H1 (cell line): ENCODE data around the gene FANCI. TPM values are rescaled to one million over a fixed set of nuclear protein-coding genes. Genes with fewer than 3 reads are reported as not detected.

Experiments used
- CTCF ChIA-PET: fragments of 300-600 bp; sonication (Branson Sonifier 250); formaldehyde crosslinking; loops from one replicate; lab custom pipeline; 2021; ENCODE audit not compliant: partially characterized antibody; lab: Charles Lee
- POLR2A ChIA-PET: fragments of 300-600 bp; sonication (Branson Sonifier 250); formaldehyde crosslinking; loops from one replicate; lab custom pipeline; 2021; ENCODE audit warnings: inconsistent platforms; ENCODE audit not compliant: partially characterized antibody; lab: Charles Lee
- DNase-seq, 2 experiments: peaks; one replicate each; pipeline versions ENCODE4 v3.0.0 to v3.0.0-alpha.2; 2010 to 2022; ENCODE audit warnings: low spot score in 2 of 2, low read depth in 1 of 2, mixed read lengths in 1 of 2
- FAIRE-seq: peaks from 2 replicates; lab custom pipeline; 2011; peaks lifted over from hg19 to GRCh38; lab: Jason Lieb, UNC
- H2AFZ ChIP-seq: 2 replicates; pipeline ENCODE4 v1.8.1; 2012; ENCODE audit warnings: low read length, inconsistent platforms
- H2AK5ac ChIP-seq: 2 replicates; pipeline ENCODE4 v1.6.1; 2013; ENCODE audit warnings: low read depth, low read length
- H2BK120ac ChIP-seq: replicated peaks from 2 replicates; pipeline ENCODE3; 2013; ENCODE audit warnings: low read depth, low read length, inconsistent platforms
- H2BK12ac ChIP-seq: 2 replicates; pipeline ENCODE4 v1.6.1; 2013; ENCODE audit warnings: low read depth, low read length
- H2BK15ac ChIP-seq: 2 replicates; pipeline ENCODE4 v1.6.1; 2013; ENCODE audit warnings: low read length
- H2BK20ac ChIP-seq: 2 replicates; pipeline ENCODE4 v1.6.1; 2013; ENCODE audit warnings: low read length
- H2BK5ac ChIP-seq: 2 replicates; pipeline ENCODE4 v1.6.1; 2013; ENCODE audit warnings: low read depth, low read length
- H3K14ac ChIP-seq: 2 replicates; pipeline ENCODE4 v1.6.1; 2013; ENCODE audit warnings: inconsistent platforms; ENCODE audit not compliant: insufficient read length
- H3K18ac ChIP-seq: 2 replicates; pipeline ENCODE4 v1.6.1; 2013; ENCODE audit warnings: low read length; ENCODE audit errors: extremely low read depth
- H3K23ac ChIP-seq: 2 replicates; pipeline ENCODE4 v1.6.1; 2013; ENCODE audit warnings: inconsistent platforms; ENCODE audit not compliant: insufficient read length
- H3K23me2 ChIP-seq: 2 replicates; pipeline ENCODE4 v1.6.1; 2013; ENCODE audit warnings: low read depth, low read length
- H3K27ac ChIP-seq: 2 replicates; pipeline ENCODE4 v1.6.1; 2011; ENCODE audit warnings: low read depth, low read length, inconsistent platforms
- H3K27me3 ChIP-seq, 4 experiments: replicated peaks in 1 of 4; 1 replicate in 1 of 4; 2 replicates in 3 of 4; pipeline versions ENCODE4 v1.6.1 to v1.8.1; 2011 to 2013; ENCODE audit warnings: low read length in 3 of 4, mild to moderate bottlenecking in 3 of 4, inconsistent platforms in 2 of 4, mixed read lengths in 2 of 4, moderate library complexity in 1 of 4; ENCODE audit not compliant: control insufficient read depth in 3 of 4, insufficient read depth in 3 of 4; ENCODE audit errors: extremely low read depth in 1 of 4
- H3K36me3 ChIP-seq, 4 experiments: 2 replicates each; pipeline versions ENCODE4 v1.6.1 to v1.8.1; 2011 to 2013; ENCODE audit warnings: mild to moderate bottlenecking in 4 of 4, low read length in 3 of 4, moderate library complexity in 2 of 4, control low read depth in 1 of 4, inconsistent platforms in 1 of 4; ENCODE audit not compliant: insufficient read depth in 4 of 4, control insufficient read depth in 2 of 4
- H3K4ac ChIP-seq: replicated peaks from 2 replicates; pipeline ENCODE3; 2013; ENCODE audit warnings: low read length, low read depth, mixed read lengths, inconsistent platforms; ENCODE audit not compliant: insufficient read length
- H3K4me1 ChIP-seq, 4 experiments: replicated peaks in 1 of 4; 1 replicate in 1 of 4; 2 replicates in 3 of 4; pipeline versions ENCODE4 v1.6.1 to v1.8.1; 2011 to 2013; ENCODE audit warnings: low read length in 3 of 4, inconsistent platforms in 2 of 4, mixed read lengths in 1 of 4; ENCODE audit not compliant: insufficient read depth in 4 of 4, control insufficient read depth in 3 of 4
- H3K4me2 ChIP-seq, 2 experiments: 2 replicates each; pipeline versions ENCODE4 v1.6.1 to v1.8.1; 2011 to 2013; ENCODE audit warnings: low read depth in 2 of 2, low read length in 2 of 2, control low read depth in 1 of 2, inconsistent platforms in 1 of 2, mild to moderate bottlenecking in 1 of 2; ENCODE audit not compliant: insufficient read depth in 1 of 2
- H3K4me3 ChIP-seq, 4 experiments: fragments of 200-600, 300-600 bp in 1 of 4; sonication (generic), shearing (Covaris generic), sonication (Bioruptor Twin) in 1 of 4; 2 replicates each; pipeline versions ENCODE4 v1.5.1 to v1.8.1; 2011 to 2016; ENCODE audit warnings: low read length in 4 of 4, low read depth in 3 of 4, control low read depth in 2 of 4, inconsistent platforms in 2 of 4, mild to moderate bottlenecking in 2 of 4, mixed read lengths in 1 of 4, moderate library complexity in 1 of 4; ENCODE audit not compliant: insufficient read depth in 2 of 4; ENCODE audit errors: extremely low read depth in 1 of 4
- H3K56ac ChIP-seq: replicated peaks from 2 replicates; pipeline ENCODE3; 2013; ENCODE audit warnings: low read depth, mild to moderate bottlenecking, mixed read lengths, low read length, inconsistent platforms; ENCODE audit not compliant: insufficient read length
- H3K79me1 ChIP-seq: 2 replicates; pipeline ENCODE4 v1.6.1; 2013; ENCODE audit warnings: low read depth, low read length, control low read depth
- H3K79me2 ChIP-seq, 2 experiments: 2 replicates each; pipeline versions ENCODE4 v1.6.1 to v1.8.1; 2012 to 2013; ENCODE audit warnings: low read length in 2 of 2, mild to moderate bottlenecking in 2 of 2, inconsistent platforms in 1 of 2; ENCODE audit not compliant: insufficient read depth in 2 of 2, control insufficient read depth in 1 of 2
- H3K9ac ChIP-seq, 4 experiments: replicated peaks in 1 of 4; 1 replicate in 1 of 4; 2 replicates in 3 of 4; pipeline versions ENCODE4 v1.6.1 to v1.8.1; 2011 to 2013; ENCODE audit warnings: low read depth in 3 of 4, low read length in 3 of 4, control low read depth in 2 of 4, mild to moderate bottlenecking in 2 of 4, moderate library complexity in 2 of 4, inconsistent platforms in 1 of 4; ENCODE audit errors: extremely low read depth in 1 of 4
- H3K9me3 ChIP-seq, 2 experiments: 2 replicates each; pipeline versions ENCODE4 v1.6.1 to v1.8.1; 2012 to 2013; ENCODE audit warnings: mild to moderate bottlenecking in 2 of 2, moderate library complexity in 2 of 2, control low read depth in 1 of 2, inconsistent platforms in 1 of 2, low read depth in 1 of 2, low read length in 1 of 2, mixed read lengths in 1 of 2; ENCODE audit not compliant: insufficient read depth in 2 of 2
- H4K20me1 ChIP-seq, 2 experiments: replicated peaks in 1 of 2; 2 replicates each; pipeline versions ENCODE3 to v1.8.1; 2011 to 2013; ENCODE audit warnings: inconsistent platforms in 2 of 2, low read length in 2 of 2, mild to moderate bottlenecking in 1 of 2; ENCODE audit not compliant: insufficient read depth in 2 of 2, control insufficient read depth in 1 of 2
- H4K5ac ChIP-seq: 2 replicates; pipeline ENCODE4 v1.6.1; 2013; ENCODE audit warnings: low read length, low read depth, mixed read lengths, inconsistent platforms; ENCODE audit not compliant: insufficient read length
- H4K8ac ChIP-seq: 2 replicates; pipeline ENCODE4 v1.8.0; 2013; ENCODE audit warnings: mild to moderate bottlenecking, moderate library complexity, low read length, inconsistent platforms; ENCODE audit not compliant: insufficient read depth; ENCODE audit errors: extremely low read depth
- H4K91ac ChIP-seq: replicated peaks from 2 replicates; pipeline ENCODE3; 2013; ENCODE audit warnings: low read length, mixed read lengths, inconsistent platforms; ENCODE audit not compliant: insufficient read length
- CHD2 ChIP-seq: IDR thresholded peaks from 2 replicates; pipeline ENCODE4 v1.6.1; 2012; ENCODE audit warnings: low read length, improper control_type of control experiment
- EZH2 ChIP-seq: fragments of 200-600 bp; sonication (generic); IDR thresholded peaks from 2 replicates; pipeline ENCODE4 v1.7.1; 2012; ENCODE audit warnings: low read depth, mild to moderate bottlenecking, moderate library complexity, low read length, inconsistent platforms; ENCODE audit not compliant: severe bottlenecking
- POLR2A ChIP-seq, 2 experiments: IDR thresholded peaks; 1 replicate in 1 of 2; 2 replicates in 1 of 2; pipeline ENCODE4 v1.6.1; 2011; ENCODE audit warnings: low read depth in 2 of 2, low read length in 2 of 2, mild to moderate bottlenecking in 2 of 2; ENCODE audit errors: control extremely low read depth in 1 of 2
- SIN3A ChIP-seq, 2 experiments: IDR thresholded peaks in 1 of 2; conservative IDR thresholded peaks in 1 of 2; 2 replicates each; pipeline ENCODE4 v1.6.1; 2011 to 2012; ENCODE audit warnings: low read length in 2 of 2, improper control_type of control experiment in 1 of 2, low read depth in 1 of 2, mild to moderate bottlenecking in 1 of 2
- SUZ12 ChIP-seq: fragments of 200-600 bp; sonication (generic); IDR thresholded peaks from 2 replicates; pipeline ENCODE4 v1.6.1; 2012; ENCODE audit warnings: mild to moderate bottlenecking, inconsistent platforms, low read length, moderate library complexity, mixed read lengths
- WGBS, 2 experiments: shearing (Covaris generic) in 1 of 2; methylation state at CpG; one replicate each; pipeline versions ENCODE4 v1.1.6 to v1.1.7; 2013 to 2015; ENCODE audit warnings: low lambda C conversion rate in 2 of 2, mixed read lengths in 2 of 2, inconsistent platforms in 1 of 2, low coverage in 1 of 2, missing lambda C conversion rate in 1 of 2; ENCODE audit not compliant: insufficient replicate concordance in 2 of 2, insufficient coverage in 1 of 2, insufficient read length in 1 of 2; ENCODE audit errors: extremely low coverage in 1 of 2, missing lambda C conversion rate in 1 of 2; 5-methylcytosine and 5-hydroxymethylcytosine counted together
- polyA plus RNA-seq, 7 experiments: library from polyadenylated mRNA; depleted of rRNA in 3 of 7; stranded (reverse) in 5 of 7; unstranded in 2 of 7; fragments of >200 nt in 5 of 7; fragments of 200-250 nt in 2 of 7; gene quantifications; 1 replicate in 5 of 7; 2 replicates in 1 of 7; 4 replicates in 1 of 7; pipeline versions ENCODE4 v1.2.1 to v1.2.3, GENCODE V29; 2011 to 2013; ENCODE audit warnings: missing spikeins in 2 of 7, mixed read lengths in 2 of 7
- total RNA-seq: library from RNA; stranded (reverse); fragmentation: NEBNext Ultra II Directional; extraction: Animal tissue kit (Norgen Biotek cat#: 25700); gene quantifications from 2 replicates; pipeline ENCODE4 v1.2.1, GENCODE V29; 2021

FANCI gene
- total and polyA plus RNA-seq, 2 of the 8 experiments (the other 6 are each of a cell fraction or from before 2014, with no cell fraction given): 37.8 to 115 TPM

- Histone ChIP-seq H3K4me1 (peaks cover 5 to 36% (median 20%) of the 10 kb centered on the region in 4 experiments), H3K27ac (no peak overlapping the region)
- DNase-seq: peak in 1 of 2 experiments; percentile 63
Measured at GRCh38 chr15:89364741-89365450, 121.1 kb downstream of the FANCI start.

More at GRCh38 chr15:89364741-89365450, 121.1 kb downstream of the FANCI start:
- WGBS, 2 experiments: 50% methylated on average over 13 of the region's 13 CpGs; no CpG with 5 or more reads in 1 of the 2 experiments
- no peak for FAIRE-seq
- Histone ChIP-seq H2BK120ac (no peak overlapping the region), H3K56ac (no peak overlapping the region), H2BK5ac (no peak overlapping the region), H3K4me2 (no peak overlapping the region), H3K14ac (no peak overlapping the region), H3K23ac (no peak overlapping the region), H3K9ac (no peak overlapping the region), H2BK12ac (no peak overlapping the region), H3K23me2 (peaks cover 5% of the 10 kb centered on the region; the same call in 1 of the 2 replicates), H3K9me3 (no peaks in the 10 kb centered on the region; a peak in 1 of 4 replicates), H3K18ac (no peak overlapping the region), H4K91ac (no peak overlapping the region), H2BK15ac (no peak overlapping the region), H3K36me3 (peaks cover 0 to 7% (median 0%) of the 10 kb centered on the region in 4 experiments; a peak in 1 of 8 replicates), H3K4ac (no peak overlapping the region), H3K79me1 (no peaks in the 10 kb centered on the region), H3K4me3 (no peak overlapping the region), H2AFZ (no peak overlapping the region), H2AK5ac (no peak overlapping the region), H3K79me2 (no peaks in the 10 kb centered on the region), H3K27me3 (peaks cover 95 to 100% (median 100%) of the 10 kb centered on the region in 4 experiments), H2BK20ac (no peak overlapping the region), H4K5ac (no peak overlapping the region), H4K8ac (no peak overlapping the region), H4K20me1 (peaks cover 20 to 40% of the 10 kb centered on the region in 2 experiments)
- ChIA-PET CTCF (interaction anchor here (1.1 to 18.6 kb wide), 6 partner anchors 9 to 107 kb away, joined by 3 to 412 read pairs (median 6); no protein-coding TSS in a partner anchor), POLR2A (interaction anchor here (0.7 to 0.9 kb wide), 2 partner anchors 12 to 69 kb away, joined by 3 read pairs; no protein-coding TSS in a partner anchor)
- no peak for TF ChIP-seq CHD2
- no peak for TF ChIP-seq POLR2A (IDR thresholded peaks at IDR 0.05; ENCODE audit: control extremely low read depth in 1 of 2, low read depth in 2 of 2, low read length in 2 of 2)
- peak; percentile 25; the same call in 1 of the 2 replicates for TF ChIP-seq SUZ12
- peak; percentile 50 for TF ChIP-seq EZH2
- TF ChIP-seq SIN3A (conservative IDR thresholded peaks at IDR 0.05 in 1 of 2, IDR thresholded peaks at IDR 0.05 in 1 of 2; ENCODE audit: low read depth in 1 of 2, low read length in 2 of 2): peak in 1 of 2 experiments; percentile 48; a peak in 1 of 4 replicates
